Posterior vena cava (tissue), 2 donors: ENCODE measurements around the gene PIP4K2A. TPM values are rescaled to one million over a fixed set of nuclear protein-coding genes. Genes with fewer than 3 reads are reported as not detected.

Source experiments
- DNase-seq: peaks from one replicate; pipeline ENCODE4 v3.0.0-alpha.2; 2020; ENCODE audit warnings: low spot score
- intact Hi-C, 2 donors: fragments of 100-400 bp; cut with DNase I; formaldehyde crosslinking; loops; one replicate each; pipeline versions ENCODE4 v1.14.1 to v1.14.2; 2022 to 2023
- total RNA-seq, 2 donors: library from RNA; stranded (reverse); fragmentation: NEBNext Ultra II Directional; extraction: Animal tissue kit (Norgen Biotek cat#: 25700); gene quantifications; one replicate each; pipeline ENCODE4 v1.2.1, GENCODE V29; 2021
- donor health status: DM: yes; HTN: yes; CAD: no.
- donor health status: DM: yes; HTN: yes; CAD: no.

Gene PIP4K2A
- total RNA-seq, 2 donors from 2014 or later: 64.6 to 77.6 TPM

DNA sequence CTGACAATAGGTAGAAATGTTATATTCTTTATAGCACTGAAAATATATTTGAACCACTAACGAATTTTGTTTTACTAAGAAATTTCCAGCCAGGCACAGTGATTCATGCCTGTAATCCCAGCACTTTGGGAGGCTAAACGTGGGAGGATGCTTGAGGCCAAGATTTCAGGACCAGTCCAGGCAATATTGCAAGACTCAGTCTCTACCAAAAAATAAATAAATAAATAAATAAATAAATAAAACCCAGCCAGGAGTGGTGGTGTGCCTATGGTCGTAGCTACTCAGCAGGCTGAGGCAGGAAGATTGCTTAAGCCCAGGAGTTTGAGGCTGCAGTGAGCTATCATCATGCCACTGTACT is 39.8 kb downstream of the PIP4K2A start:
- intact Hi-C loops: no loop called here
- DNase-seq: no peak

DNA sequence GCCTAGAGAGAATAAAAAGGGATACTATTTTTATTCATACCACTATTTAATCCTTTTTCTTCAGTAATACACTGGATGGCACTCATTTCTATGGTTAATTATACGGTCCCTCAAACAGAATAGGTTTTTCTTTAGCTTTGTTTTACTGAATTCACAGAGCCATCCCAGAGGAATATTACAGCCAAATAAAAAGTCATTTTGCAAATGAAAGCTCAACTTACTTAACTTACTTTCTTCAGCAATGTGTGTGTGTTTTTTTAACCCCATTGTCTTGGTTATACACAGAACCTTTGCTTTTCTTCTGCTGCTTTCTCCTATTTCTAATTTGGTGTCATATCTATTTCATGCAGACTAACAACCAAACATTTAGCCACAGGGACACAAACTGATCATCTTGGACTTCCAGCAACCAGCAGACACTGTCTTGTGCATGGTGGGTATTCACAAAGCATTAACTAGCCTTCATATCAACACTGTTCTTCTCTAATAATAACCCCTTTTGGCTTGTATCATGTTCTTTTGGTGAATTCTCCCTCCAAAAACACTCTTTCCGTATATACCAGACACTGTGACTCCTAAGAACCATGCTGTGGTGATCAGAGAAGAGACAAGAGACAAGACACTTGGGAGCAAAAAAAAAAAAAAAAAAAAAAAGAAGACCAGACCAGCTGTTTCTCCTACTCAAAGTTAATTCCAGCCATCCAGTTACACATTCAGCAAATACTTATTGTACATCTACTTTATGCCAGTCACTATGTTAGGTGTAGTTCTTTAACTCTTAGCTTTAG is 40.4 kb downstream of the PIP4K2A start:
- intact Hi-C loops: no loop called here
- DNase-seq: no peak

DNA sequence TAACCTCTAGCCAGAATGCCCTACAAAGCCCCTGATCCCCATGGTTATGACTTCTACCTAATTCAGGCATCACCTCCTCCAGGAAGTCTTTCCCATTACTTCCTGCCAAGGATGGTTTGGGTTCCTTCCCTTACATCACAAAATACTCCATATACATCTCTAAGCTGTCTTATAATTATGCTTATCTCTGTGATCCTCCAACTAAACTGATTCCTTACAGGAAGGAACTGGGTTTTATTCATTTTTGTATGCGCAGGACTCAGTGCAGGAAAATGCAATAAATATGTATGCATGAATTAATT is 41.3 kb downstream of the PIP4K2A start:
- no peak for DNase-seq
- intact Hi-C loops: no loop called here

DNA sequence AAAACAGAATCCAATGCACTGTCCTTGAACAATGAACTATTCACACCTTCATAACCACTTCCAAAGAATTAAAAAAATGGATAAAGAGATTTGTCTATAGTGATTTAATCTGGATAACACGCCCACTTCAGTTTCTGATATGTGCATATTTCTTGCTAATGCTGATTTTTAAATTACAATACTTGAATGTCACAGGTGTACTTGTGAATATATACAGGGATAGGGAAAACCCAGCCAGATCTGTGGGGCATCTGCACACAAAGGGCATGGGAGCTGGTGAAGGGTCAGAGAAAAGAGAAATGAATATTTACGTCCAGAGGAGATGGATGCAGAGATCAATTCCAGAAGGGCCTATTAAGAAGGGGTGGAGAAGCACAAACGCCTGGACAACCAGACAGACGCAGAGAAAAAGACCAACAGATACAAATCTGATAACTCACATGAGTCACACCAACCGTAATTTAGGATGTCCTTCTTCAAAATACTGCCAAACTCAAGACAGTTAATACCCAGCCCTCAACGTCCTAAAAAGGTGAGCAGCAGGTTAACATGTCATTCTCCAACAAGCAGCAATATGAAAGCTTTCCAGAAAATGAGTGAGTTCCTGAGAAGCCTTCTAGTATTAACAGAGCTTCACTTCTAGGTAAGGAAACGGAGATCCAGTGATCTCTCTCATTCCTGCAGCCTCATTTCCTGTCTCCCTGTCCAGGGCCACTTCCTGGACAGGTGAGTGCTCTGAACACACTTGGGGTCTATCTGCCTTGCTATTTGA is 41.9 kb downstream of the PIP4K2A start:
- DNase-seq: no peak
- intact Hi-C loops: no loop called here

DNA sequence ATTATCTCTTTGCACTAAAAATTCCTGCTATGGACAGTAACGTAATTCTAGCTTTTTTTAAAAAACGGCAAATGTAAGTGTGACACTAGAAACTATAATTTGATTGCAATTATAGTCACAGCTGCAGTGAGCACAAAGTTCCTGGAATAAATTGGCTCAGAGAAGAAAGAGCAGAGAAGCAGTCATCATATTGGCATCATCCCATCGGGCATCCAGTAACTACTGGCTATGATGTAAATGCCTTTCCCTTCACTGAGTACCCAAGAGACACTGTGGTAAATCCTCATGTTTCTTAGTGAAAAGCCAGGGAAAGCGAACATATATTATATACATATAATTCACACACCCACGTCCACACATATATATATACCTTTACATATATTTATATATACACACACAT is 43.6 kb downstream of the PIP4K2A start:
- intact Hi-C loops: no loop called here
- DNase-seq: no peak

DNA sequence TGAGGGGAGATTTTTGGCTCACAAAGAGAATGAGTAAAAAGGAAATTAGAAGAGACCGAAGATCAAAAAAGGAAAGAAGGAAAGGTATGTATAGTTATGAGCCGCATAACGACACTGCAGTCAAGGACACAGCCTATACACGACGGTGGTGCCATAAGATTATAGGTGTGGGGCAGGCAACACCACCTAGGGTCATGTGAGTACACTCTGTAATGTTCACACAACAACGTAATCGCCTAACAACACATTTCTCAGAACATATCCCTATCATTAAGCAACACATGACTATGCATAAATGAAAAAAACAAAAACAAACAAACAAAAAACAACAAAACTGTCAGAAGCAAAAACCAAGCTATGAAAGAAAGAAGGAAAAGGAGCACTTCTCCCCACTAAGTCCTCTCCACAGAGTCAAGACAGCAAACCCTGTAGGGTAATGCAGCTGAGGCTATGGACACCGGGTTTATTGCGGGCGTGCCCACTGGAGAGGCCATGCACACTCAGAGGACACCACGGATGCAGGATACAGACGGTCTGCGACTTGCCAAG is 45.1 kb downstream of the PIP4K2A start:
- intact Hi-C loops: no loop called here
- no peak for DNase-seq

DNA sequence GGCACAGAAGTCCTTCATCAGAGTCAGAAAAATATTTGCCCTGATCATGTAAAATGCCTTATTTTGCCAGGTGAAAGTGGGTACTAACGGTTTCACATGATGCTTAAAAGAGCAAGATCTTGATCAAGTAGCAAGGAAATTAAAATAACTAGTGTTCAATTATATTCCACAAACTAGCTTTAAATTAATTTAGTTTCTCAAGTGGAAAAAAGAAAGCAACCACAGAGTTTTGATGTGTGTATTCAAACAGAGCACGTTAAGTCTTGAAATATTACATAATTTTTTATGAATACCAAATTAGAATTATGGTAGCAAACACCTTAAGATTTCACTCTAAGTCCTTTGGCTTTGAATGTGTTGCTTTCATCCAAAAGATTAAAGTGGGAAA is 47.3 kb downstream of the PIP4K2A start:
- intact Hi-C loops: no loop called here
- no peak for DNase-seq

DNA sequence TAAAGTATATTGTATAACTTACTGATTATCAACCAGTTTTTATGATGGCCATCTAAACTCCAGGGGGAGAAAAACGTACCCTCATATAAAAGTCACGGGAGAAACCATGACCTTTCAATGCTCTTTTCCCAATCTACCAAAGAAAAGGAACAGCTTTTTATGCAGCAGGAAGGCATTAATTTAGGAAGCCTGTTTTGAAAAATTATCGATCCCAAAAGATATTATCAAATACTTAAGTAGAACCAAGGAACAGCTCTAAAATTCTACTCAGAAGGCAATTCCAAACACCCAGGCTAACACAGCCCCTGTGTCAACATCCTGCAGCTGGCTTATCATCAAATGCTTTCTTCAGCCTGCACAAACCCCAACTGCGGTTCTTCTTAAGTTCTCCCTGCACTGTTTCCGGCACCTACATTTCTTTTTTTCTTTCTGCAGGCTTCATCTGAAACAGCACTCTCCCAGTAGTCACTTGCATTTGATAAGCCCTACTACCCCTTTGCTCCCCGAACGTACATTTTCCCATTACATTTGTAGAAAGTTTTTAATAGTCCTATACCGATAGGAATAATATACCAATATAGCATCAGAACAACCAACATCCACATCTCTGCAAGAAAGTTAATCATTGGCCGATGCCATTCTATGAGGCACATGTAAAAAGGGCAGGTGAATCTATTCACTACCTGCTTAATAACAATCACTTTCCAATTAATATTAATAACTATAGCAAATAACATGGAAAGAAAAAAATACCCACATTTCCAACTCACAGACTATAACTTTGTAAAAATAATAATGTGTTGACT is 47.9 kb downstream of the PIP4K2A start:
- intact Hi-C loops: no loop called here
- no peak for DNase-seq

DNA sequence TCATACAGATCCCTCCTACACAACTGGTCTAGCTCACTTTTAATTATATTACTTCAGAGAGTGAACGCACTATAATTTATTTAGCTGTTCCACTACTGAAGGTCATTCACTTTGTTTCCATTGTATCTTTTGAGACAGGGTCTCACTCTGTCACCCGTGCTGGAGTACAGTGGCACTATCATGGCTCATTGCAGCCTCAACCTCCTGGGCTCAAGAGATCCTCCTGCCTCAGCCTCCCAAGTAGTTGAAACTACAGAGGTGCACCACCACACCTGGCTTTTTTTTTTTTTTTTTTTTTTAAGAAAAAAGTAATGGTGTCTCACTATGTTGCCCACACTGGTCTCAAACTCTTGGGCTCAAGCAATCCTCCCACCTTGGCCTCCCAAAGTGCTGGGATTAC is 49.0 kb downstream of the PIP4K2A start:
- intact Hi-C loops: no loop called here
- DNase-seq: no peak

DNA sequence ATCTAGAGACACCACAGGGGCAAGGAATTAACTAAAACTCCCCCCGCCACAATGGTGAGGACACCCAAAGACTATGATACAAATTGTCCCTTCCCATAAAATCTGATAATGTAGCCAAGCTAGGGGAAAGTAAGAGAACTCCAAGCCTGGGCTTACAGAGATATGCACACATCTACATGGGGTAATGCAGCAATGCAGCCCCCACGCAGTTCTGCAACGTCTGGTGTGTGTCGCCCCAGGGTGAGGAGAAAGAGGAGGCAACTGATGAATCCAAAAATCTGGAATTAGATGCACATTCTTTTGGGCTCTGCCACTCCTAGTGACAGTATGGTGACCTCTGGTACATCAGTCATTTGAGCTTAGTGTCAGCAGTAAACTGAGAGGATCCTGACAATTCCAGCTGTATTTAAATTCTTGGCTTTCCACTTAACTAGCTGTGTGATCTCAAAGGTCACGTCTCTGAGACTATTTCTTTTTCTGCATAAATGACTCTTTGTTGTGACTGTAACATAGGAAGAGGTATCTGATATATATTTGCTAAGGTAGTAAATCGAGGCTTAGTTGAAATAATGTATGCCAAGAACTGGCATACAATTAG is 51.5 kb downstream of the PIP4K2A start:
- DNase-seq: no peak
- intact Hi-C loops: no loop called here

DNA sequence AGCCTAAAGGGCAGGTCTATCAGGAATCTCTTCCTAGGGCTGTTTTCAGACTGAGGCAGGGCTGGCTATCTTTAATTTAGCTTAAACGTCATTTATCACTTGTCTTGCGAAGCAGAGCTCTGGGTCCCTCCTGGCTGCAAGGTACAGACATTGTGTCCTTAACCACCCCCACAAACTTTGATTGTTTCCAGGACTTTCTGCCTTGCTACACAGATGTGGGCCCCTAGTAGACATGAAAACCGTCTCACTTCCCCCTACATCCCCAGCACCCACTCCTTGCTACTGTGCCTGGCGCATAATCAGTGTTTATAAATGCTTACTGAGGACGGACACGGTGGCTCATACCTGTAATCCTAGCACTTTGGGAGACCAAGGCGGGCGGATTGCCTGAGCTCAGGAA is 54.5 kb downstream of the PIP4K2A start:
- intact Hi-C loops: no loop called here

DNA sequence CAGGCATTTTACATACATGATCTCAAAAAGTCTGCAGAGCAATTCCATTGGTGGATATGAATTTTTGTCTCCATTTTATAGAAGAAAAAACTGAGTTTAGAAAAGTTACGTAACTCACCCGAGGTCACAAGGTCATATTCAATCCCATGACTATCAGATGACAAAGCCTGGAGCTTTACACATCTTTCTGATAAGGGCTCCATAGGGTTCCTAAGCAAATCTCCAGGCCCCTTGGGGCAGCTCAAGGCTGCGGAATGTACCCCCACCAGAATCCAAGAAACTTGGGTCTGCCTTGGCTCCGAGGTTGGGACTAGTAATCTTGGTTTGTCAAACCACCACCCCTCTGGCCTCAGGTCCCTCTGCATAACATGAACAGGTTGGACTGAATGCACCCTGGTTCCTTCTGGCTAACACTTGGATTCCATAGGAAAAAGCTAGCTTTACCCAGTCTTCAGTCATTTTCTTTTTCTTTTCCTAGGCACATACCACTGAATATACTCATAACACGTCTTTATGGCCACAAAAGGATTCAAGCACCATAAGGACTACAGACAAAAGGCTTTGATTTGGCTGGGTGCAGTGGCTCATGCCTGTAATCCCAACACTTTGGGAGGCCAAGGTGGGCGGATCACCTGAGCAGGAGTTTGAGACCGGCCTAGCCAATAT is 55.5 kb downstream of the PIP4K2A start:
- intact Hi-C loops: no loop called here
- no peak for DNase-seq

More for the DNA sequence above, 54.5 kb downstream of the PIP4K2A start:
- DNase-seq: no peak

DNA sequence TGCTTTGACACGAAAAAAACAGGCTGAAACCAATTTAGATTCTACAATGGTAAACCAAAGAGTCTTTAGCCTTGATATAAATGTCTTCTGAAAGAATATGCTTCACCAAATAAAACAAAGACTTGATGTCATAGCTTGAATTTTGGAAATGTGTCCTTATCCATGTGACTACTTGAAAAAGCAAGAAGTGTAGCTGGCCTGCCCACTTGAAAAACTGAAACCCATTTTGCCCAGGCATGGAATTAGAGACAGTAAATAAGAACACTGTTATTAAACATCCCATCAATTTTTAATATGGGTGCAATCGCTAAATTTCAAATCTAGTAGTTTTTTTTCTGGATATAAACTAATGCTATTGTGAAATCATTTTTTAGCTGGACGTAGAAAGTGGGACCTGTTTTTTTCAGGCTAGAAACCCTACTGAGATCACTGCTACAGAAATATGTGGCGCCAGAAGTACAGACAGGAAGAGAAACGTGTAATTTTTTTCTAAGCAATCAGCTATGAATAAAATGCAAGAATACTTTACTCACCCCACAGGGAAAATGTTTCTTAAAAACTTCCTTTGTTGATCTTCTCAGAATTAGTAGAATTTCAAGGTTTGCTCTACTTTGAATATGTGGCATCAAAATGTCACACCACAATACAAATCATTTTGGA is 56.7 kb downstream of the PIP4K2A start:
- intact Hi-C loops: no loop called here

DNA sequence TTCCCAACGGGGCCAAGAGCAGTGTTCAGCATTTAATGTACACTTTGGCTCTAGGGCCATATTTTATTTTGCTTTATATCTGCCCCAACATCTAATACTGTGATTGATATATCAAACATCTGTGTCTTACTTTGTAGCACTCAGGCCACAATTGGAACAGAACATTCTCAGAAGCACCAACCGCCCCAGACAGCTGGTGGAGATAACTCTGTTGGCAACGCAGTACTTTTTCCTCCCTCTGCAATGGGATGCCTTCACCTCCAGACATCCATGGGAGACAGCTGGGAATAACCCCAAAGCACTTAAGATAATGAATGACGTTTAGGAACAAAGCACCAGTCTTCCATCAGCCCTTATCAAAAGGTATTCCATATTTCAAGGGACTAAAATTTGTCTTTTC is 57.4 kb downstream of the PIP4K2A start:
- intact Hi-C loops: no loop called here
- DNase-seq: no peak

More for the DNA sequence above, 56.7 kb downstream of the PIP4K2A start:
- DNase-seq: no peak

DNA sequence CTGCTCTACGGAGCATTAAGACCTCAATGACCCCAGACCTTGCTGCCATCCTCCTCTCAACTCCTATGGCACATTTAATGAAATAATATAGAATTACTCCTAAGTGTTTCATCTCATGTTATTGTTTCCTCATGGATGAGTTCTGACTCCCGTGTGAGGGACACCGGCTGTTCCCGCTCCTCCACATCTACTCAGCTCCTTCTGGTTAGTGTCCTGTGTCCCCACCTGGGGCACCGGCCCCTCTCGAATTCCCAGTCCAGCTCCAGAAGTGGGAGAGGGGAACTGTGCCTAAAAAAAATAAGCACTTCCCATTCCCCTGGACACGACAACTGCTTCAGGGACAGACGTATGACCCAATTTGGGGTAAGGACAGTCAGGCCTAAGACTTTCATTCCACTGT is 58.3 kb downstream of the PIP4K2A start:
- DNase-seq: peak; percentile 35
- intact Hi-C loops: no loop called here

DNA sequence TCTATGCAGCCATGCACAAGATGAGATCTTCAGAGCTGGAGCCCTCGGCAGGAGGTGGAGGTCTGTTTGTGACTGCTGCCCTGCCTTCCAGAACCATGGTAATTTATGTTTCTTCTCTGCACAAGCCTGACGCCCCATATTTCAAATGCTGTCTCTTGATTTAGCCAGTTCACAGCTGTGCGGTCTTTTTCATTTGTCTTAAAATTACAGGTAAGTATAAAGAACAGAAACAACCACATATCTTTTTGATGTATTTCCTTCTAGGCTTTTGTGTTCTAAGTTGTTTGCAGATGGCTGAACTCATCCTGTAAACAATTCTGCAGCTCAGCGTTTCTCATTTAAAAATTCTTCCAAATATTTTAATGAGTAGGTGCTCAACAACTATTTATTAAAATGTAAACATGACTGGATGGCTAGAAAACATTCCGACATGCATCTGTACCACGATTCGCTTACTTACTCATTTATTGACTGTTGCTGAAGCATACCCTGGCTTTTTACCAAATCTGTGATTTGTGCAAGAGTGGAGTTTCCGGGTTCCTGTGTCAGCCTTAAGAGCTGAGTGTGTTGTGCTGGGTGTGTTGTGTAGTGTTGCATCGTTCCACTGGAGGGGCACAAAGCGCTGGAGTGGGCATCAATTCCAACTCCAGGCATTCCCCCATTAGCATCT is 58.9 kb downstream of the PIP4K2A start:
- DNase-seq: no peak
- intact Hi-C loops: no loop called here

DNA sequence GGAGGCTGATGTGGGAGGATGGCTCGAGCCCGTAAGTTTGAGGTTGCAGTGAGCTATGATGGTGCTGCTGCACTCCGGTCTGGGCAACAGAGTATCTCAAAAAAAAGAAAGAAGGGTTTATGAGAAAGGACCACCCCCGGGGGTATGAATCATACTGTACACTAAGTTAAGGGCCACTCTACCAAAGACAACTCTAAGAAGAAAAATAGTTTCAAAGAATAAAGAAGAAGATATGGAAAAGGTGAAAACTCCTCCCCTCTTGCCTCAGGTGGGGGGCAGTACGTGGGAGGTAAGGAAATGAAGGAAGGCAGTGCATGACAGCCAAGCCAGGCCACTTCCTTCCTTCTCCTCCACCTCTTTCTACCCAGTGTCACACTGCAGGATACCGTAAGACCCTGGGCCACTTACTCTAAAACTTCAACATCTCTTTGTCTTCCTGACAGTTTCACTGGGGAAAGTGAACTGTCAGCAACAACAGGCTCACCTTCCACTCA is 61.3 kb downstream of the PIP4K2A start:
- intact Hi-C loops: no loop called here

More for the DNA sequence above, 61.3 kb downstream of the PIP4K2A start:
- no peak for DNase-seq
